ENCODE data around the gene NECTIN1.

NECTIN1 gene

GRCh38 chr11:119664063-119664572 lies 64.9 kb downstream of the NECTIN1 start:
- TF ChIP-seq CTCF (IDR thresholded peaks at IDR 0.05) = no peak

GRCh38 chr11:119663279-119663678 lies 65.7 kb downstream of the NECTIN1 start:
- Histone ChIP-seq H3K36me3 (peaks cover 82% of the 10 kb centered on the region), H3K27ac (no peak overlapping the region), H3K9me3 (no peaks in the 10 kb centered on the region), H3K4me1 (ENCODE audit: control insufficient read depth in 1 of 2, insufficient read depth in 1 of 2, low read depth in 1 of 2, low read length in 1 of 2) (no peaks in the 10 kb centered on the region), H3K4me3 (ENCODE audit: low read depth in 1 of 2, low read length in 1 of 2) (no peak overlapping the region), H3K27me3 (no peaks in the 10 kb centered on the region)
- TF ChIP-seq CTCF (IDR thresholded peaks at IDR 0.05) = no peak

More at GRCh38 chr11:119664063-119664572, 64.9 kb downstream of the NECTIN1 start:
- Histone ChIP-seq H3K4me1 (ENCODE audit: control insufficient read depth in 1 of 2, insufficient read depth in 1 of 2, low read depth in 1 of 2, low read length in 1 of 2) (peaks cover 0 to 5% of the 10 kb centered on the region in 2 experiments), H3K36me3 (peaks cover 82% of the 10 kb centered on the region), H3K27me3 (no peaks in the 10 kb centered on the region), H3K4me3 (ENCODE audit: low read depth in 1 of 2, low read length in 1 of 2) (no peak overlapping the region), H3K9me3 (no peaks in the 10 kb centered on the region), H3K27ac (no peak overlapping the region)

GRCh38 chr11:119661226-119661625 lies 67.8 kb downstream of the NECTIN1 start:
- Histone ChIP-seq H3K4me3 (ENCODE audit: low read depth in 1 of 2, low read length in 1 of 2) (no peak overlapping the region), H3K27ac (no peak overlapping the region), H3K36me3 (peaks cover 61% of the 10 kb centered on the region), H3K27me3 (no peaks in the 10 kb centered on the region), H3K9me3 (no peaks in the 10 kb centered on the region), H3K4me1 (ENCODE audit: control insufficient read depth in 1 of 2, insufficient read depth in 1 of 2, low read depth in 1 of 2, low read length in 1 of 2) (no peaks in the 10 kb centered on the region)
- no peak for TF ChIP-seq CTCF (IDR thresholded peaks at IDR 0.05)

- Histone ChIP-seq H3K9me3 (no peaks in the 10 kb centered on the region), H3K4me3 (ENCODE audit: low read depth in 1 of 2, low read length in 1 of 2) (no peak overlapping the region), H3K4me1 (ENCODE audit: control insufficient read depth in 1 of 2, insufficient read depth in 1 of 2, low read depth in 1 of 2, low read length in 1 of 2) (no peaks in the 10 kb centered on the region), H3K36me3 (peaks cover 50% of the 10 kb centered on the region), H3K27me3 (no peaks in the 10 kb centered on the region), H3K27ac (no peak overlapping the region)
- no peak for TF ChIP-seq CTCF (IDR thresholded peaks at IDR 0.05)
These were observed 68.9 kb downstream of the NECTIN1 start for GRCh38 chr11:119659971-119660723.

- Histone ChIP-seq H3K4me3 (ENCODE audit: low read depth in 1 of 2, low read length in 1 of 2) (no peak overlapping the region), H3K4me1 (ENCODE audit: control insufficient read depth in 1 of 2, insufficient read depth in 1 of 2, low read depth in 1 of 2, low read length in 1 of 2) (no peaks in the 10 kb centered on the region), H3K9me3 (no peaks in the 10 kb centered on the region), H3K36me3 (no peaks in the 10 kb centered on the region), H3K27me3 (peaks cover 31% of the 10 kb centered on the region), H3K27ac (no peak overlapping the region)
- TF ChIP-seq CTCF (IDR thresholded peaks at IDR 0.05) = no peak
These were observed 75.9 kb downstream of the NECTIN1 start for GRCh38 chr11:119652907-119653659.

All from neutrophil (primary cell).